DMS 273 (cell line): ENCODE data around the gene CRHBP.
A peak's percentile ranks its signal among the peaks of the same experiment; 100 is the strongest.
"Not testable (repeated sequence)": the region's sequence is repeated elsewhere in the genome, so short reads cannot be mapped to it uniquely, and the experiment has no call there.

Source experiments
- DNase-seq: peaks from one replicate; lab custom pipeline; 2025; ENCODE audit not compliant: unreplicated experiment; lab: John Stamatoyannopoulos, UW

The CRHBP gene

DNA sequence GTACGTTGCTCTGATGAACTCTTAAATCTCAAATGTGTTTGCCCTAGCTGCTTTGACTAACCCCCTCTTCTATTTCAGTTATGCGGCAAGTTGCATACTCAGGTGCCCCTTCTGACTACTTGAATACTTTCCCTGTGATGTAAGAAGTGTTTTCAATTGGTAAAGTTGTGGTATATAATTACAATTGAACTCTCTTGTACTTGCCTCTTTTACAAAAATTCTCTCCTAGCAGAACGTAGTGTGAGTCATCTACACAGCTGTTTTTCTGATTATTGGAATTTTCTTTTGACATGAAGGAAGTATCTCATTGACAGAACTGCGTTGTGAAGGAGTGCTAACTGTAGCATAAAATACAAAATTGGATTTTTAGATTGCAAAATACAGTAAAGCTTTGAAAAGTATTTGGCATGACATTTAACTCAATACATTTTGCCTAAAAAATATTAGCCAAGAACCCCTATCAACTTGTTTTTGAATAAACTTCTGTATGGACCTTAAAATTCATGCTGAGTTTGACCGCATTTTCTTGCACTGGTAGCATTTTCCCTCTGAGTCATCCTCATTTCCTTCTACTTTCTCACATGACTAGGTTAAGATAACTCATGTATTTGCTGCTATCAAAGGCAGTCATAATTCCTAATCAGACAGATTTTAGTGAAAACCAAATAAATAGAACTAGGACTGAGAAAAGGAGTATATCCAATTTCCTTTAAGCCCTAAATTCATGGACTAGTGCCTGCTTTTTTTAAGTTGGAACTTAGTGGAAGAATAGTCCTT, 6.3 kb downstream of the CRHBP start:
- no peak for DNase-seq

DNA sequence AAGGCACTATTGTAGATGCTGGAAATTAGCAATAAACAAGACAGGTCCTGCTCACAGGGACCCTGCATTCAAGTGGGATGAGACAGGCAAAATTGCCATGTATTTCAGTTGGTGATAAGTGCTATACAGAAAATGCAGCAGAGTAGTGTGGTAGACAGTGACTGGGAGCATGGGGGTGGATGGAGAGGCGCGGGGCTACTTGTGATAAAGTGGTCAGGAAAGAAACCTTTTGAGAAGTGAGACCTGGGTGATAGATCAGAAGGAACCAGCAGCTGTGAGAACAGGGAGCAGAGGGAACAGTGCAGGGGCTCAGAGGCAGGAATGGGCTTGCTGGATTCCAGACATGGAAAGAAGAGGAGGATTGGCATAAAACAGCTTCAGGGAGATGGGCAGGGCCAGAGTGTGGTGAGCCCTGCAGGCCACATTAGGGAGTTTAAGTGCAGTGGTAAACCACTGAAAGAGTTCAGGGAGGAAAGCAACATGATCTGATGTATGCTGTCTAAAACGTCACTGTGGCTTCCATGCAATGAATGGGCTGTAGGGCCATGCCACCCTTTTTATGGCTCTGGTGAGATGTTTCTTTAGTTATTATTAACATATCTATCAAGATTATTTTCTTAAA, 7.3 kb downstream of the CRHBP start:
- peak; percentile 8 for DNase-seq

- DNase-seq = no peak
These were observed 11.2 kb downstream of the CRHBP start for GRCh38 chr5:76964060-76964459.

DNA sequence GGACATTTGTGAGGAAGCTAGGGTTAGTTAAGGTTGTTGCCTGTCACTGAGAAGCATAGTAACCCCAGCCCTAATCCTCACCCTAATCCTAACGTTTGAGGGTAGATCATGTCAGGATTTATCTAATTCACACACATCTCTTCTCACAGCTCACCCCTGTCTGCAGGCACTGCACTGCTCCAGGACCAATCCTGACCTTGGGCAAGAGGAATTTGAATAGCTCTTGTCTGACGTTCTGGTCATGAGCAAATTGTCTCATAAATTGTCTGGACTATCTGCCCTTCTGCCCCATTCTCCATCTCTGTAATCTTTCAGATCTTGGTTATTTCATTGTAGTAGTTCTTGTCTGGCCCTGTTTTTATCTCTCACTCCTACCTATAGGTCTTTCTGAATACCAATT, 18.7 kb downstream of the CRHBP start:
- no peak for DNase-seq

GRCh38 chr5:76972689-76973088, 19.8 kb downstream of the CRHBP start:
- DNase-seq = no peak

GRCh38 chr5:76974785-76975184, 21.9 kb downstream of the CRHBP start:
- no peak for DNase-seq

DNA sequence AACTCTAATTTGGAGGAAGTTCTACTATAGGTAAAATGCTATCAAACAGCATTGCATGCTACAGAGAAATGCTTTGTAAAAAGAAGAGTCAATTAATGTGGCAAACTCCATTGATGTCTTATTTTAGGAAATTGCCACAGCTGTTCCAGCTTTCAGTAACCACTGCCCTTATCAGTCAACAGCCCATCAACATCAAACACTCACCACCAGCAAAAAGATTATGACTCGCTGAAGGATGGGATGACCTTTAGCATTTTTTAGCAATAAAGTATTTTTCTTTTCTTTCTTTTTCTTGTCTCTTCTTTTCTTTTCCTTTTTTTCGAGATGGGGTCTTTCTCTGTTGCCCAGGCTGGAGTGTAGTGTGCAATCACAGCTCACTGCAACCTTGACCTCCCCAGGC, 26.0 kb downstream of the CRHBP start:
- DNase-seq = no peak

GRCh38 chr5:76980518-76981144, 27.8 kb downstream of the CRHBP start:
- no peak for DNase-seq

GRCh38 chr5:76982450-76982849, 29.6 kb downstream of the CRHBP start:
- DNase-seq = no peak

GRCh38 chr5:76983468-76983867, 30.6 kb downstream of the CRHBP start:
- DNase-seq = no peak

DNA sequence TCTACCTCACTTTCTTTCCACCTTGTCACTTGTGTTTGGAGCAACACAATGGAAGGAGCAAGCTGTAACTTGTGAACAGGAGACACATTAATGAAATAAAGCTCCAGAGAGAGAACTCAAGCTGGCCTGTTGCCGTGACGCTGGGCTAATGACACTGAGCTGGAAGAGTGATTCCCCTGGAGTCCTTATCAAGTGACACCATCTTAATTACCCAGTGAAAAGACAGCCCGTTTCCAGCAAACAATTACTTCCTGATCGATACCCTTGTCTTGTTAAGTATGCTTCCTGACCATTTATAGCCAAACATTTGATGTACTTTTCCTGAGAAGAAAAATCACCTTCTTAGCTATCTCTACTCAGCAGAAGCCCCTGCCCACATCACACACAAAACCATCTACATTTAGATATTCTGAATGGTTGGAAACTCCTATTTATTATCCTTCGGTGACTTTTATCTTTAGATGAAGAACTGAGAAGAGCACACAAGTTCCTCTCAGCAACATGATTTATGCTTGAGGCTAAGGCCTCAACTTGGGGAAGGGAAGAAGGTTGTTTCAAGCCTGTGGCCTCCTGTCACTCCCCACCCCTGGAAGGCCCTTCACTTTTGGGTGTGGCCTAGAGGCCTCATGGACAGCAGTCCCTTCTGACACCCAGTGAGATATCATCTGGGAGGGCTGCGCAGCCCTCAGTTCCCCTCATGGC, 34.1 kb downstream of the CRHBP start:
- DNase-seq = peak; percentile 16

DNA sequence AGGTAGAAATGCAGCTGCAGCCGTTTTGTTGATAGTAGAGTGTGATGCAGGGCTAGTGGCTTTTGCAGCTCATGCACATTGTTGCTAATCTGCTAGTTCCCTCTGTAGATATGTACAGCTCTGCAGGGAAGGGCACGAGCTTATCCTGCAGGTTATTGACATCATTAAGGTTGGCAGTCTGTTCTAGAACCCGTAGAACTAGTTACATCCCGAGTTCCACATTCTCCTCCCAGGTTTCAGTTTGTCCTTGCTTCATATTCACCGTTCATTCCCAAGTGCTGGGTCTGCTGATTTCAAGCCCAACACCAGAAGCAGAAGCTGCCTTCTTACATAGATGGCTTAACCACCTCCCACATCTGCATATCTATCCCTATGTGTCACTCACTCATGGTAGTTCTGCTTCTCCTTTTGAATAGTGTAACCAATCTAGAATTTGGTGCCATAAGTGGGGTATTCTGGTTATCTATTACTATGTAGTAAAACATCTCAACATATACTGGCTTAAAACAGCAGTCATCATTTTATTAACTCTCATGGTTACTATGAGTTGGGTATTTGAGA, 38.1 kb downstream of the CRHBP start:
- no peak for DNase-seq

DNA sequence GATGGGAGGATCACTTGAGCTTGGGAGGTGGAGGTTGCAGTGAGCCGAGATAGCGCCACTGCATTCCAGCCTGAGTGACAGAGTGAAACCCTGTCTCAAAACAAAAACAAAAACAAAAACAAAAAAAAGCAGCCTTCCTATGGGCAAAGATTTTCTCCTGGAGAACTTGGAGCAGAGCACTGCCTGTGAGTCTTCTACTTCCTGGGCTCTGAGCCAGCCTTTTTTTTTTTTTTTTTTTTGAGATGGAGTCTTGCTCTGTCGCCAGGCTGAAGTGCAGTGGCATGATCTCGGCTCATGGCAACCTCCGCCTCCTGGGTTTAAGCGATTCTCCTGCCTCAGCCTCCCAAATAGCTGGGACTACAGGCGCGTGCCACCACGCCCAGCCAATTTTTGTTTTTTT, 40.6 kb downstream of the CRHBP start:
- DNase-seq = not testable (repeated sequence)

- DNase-seq = no peak
These were observed 41.5 kb downstream of the CRHBP start for GRCh38 chr5:76994337-76994736.

- DNase-seq = not testable (repeated sequence)
These were observed 45.4 kb downstream of the CRHBP start for GRCh38 chr5:76998251-76998650.

DNA sequence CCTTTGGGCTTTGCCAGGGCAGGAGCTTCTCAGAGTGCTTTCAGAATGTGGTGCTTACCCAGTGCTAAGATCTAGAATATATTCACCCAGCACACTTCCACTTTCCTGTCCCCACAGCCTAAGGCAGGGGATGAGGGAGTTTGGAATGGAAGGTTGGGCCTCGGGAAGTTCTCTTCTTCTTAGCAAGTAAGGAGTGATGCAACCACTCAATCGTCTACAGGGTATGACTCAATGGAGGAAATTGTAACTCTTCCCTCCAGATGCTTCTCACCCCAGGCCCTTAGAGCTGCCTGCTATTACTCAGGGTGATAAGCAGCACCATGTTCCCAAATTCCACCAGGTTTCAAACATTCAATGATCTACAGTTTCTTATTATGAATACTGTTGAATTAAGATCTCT, 46.6 kb downstream of the CRHBP start:
- DNase-seq = no peak

DNA sequence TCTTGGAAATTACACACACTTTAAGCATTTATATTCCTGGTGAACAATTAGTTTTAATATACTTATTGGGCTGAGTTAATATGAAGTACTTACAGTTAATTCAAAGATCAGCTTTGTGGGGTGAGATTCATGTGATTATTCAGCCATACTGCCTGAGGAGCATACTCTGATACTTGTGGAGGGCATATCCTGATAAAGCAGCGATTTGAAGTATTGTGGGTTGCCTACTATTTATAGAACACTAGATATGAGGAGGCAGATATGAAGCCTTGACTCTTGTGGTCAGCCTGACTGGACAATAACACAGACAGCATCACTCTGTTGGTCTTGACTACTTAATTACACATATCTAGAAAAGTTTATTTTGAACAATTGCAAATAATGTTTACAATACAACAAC, 50.4 kb downstream of the CRHBP start:
- no peak for DNase-seq

- DNase-seq = no peak
These were observed 53.3 kb downstream of the CRHBP start for GRCh38 chr5:77006124-77006523.

DNA sequence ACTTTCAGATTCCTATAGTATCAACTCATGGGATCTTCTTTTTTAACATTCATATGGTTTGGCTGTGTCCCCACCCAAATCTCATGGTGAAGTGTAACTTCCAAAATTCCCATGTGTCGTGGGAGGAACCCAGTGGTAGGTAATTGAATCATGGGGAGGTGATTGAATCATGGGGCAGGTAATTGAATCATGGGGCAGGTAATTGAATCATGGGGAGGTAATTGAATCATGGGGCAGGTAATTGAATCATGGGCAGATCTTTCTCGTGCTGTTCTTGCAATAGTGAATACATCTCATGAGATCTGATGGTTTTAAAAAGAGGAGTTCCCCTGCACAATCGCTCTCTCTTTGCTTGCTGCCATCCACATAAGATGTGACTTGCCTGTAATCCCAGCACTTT, 55.6 kb downstream of the CRHBP start:
- DNase-seq = no peak

GRCh38 chr5:77010243-77010642, 57.4 kb downstream of the CRHBP start:
- no peak for DNase-seq

DNA sequence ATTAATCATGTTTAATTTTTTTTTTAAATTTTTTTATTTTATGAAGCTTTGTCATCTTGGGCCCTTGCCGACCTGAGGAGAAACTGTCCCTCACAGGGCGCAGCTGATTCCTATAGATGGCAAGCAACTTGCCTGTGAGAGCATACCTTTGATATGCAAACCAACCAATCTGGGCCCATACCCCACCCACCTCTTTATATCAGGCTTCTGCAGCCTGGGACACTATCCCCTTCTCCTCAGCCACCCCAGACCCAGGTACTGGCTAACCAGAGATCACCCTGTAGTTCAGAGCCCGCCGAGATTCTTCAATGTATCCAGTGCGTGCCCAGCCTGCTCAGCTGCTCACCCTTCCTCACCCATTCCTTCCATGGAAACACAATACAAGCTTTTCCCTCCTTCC, 58.7 kb downstream of the CRHBP start:
- no peak for DNase-seq
